ENCODE data around the gene COX6B2.

The COX6B2 gene

DNA sequence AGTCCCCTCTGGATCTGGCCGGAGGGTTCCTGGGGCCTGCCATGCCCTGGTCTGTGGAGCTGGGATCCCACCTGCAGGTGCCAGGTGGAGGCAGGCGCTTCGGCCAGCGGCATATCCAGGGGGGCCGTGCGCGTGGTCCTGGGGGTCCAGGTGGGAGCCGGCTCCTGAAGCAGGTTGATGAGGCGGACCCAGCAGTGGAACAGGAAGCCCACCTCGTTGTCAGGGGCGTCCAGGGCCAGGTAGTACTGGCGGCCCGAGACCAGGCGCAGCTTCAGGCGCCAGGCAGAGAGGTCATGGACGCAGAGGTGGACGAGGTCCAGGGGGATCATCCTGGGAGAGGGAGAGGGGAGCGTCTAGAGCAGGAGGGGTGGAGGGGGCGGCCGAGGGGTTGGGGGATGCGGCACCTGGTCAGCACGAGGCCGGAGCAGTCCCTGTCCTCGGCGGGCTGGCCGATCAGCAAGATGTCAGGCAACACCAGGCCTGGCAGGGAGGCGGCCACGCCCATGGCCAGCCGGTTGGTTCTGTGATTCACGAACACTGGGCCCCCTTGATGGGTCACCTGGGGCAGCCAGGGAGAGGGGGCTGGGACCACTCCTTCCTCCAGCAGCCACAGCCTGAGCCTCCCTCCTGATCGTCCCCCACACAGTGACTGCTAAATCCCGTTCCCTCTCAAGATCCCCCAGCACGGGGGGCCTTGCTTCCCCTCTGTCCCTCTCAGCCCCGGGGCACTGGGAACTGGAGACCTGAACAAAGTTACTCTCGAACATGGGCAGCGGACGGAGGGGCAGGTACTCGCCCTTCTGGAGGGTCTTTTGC lies 7.9 kb upstream of the COX6B2 start:
- DNase-seq (ENCODE audit: low read depth) = no peak

DNA sequence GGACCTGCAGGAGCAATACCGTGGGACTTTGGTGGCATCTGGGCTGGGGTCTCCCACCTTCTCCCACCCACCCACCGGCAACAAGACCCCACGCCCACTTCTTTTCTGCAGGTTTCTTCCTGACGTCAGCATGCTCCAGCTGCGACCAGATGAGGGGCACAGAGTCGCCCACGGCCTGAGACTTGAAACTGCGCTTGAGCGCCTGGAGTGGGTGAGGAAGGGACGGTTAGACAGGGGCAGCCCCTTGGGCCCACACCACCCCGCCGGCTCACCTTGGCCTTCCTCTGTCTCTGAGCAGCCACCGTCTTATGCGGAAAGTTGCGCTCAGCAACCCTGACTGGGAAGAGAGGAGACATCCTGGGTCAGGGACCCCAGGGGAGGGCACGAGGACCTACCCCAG lies 6.4 kb upstream of the COX6B2 start:
- DNase-seq (ENCODE audit: low read depth) = no peak

DNA sequence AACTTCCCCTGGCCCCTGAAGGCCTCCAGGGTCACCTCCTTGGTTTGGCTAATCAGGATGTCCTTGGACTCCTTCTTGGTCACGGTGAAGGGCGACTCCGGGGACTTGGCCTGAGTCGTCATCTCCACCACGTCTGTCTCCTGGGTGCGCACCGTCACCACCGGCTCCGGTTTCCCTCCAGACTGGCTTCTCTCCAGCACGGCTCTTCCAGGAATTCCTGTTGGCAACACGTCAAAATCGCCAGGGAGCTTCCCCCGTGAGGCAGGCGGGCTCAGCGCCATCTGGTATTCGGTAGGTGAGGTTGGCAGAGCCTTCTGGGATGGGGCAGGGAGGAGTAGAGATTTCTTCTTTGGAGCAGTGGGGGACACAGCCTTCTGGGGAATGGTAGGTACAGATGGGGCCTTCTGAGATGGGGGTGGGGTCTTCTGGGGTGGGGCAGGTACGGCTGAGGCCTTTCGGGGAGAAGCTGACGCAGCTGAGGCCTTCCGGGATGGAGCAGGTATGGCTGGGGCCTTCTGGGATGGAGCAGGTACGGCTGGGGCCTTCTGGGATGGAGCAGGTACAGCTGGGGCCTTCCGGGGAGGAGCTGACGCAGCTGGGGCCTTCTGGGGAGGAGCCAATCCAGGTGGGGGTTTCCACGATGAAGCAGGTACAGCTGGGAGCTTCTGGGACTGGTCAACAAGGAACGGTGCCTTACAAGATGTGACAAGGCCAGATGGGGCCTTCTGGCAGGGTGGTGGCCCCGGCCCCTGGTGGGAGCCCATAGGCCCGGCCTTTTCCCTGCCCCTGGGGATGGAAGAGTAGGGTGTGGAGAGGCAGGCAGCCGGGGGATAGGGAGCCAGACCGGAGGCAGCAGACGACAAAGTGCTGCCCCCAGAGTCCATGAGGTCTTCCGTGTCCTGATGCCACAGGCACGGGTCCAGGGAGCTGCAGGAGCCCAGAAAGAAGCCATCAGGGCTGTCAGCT lies 4.7 kb upstream of the COX6B2 start:
- DNase-seq (ENCODE audit: low read depth) = no peak

DNA sequence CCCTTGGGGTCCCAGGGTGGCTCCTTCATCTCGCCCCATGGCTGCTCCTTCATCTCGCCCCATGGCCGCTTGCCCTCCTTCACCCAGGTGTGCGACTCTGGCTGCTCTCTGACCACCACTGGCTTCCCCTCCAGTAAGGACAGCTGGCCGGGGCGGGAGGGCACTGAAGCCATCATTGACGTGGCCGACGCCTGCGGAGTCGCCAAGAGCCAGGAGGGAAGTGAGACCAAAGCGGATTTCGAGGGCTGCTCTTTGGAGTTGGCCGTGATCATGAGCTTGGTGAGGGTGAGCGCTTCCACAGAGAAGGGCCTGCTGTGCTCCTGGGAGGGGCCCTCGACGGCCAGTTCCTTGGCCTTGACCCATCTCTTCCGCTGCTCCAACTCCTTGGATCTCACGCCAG lies 4.0 kb upstream of the COX6B2 start:
- DNase-seq (ENCODE audit: low read depth) = no peak

DNA sequence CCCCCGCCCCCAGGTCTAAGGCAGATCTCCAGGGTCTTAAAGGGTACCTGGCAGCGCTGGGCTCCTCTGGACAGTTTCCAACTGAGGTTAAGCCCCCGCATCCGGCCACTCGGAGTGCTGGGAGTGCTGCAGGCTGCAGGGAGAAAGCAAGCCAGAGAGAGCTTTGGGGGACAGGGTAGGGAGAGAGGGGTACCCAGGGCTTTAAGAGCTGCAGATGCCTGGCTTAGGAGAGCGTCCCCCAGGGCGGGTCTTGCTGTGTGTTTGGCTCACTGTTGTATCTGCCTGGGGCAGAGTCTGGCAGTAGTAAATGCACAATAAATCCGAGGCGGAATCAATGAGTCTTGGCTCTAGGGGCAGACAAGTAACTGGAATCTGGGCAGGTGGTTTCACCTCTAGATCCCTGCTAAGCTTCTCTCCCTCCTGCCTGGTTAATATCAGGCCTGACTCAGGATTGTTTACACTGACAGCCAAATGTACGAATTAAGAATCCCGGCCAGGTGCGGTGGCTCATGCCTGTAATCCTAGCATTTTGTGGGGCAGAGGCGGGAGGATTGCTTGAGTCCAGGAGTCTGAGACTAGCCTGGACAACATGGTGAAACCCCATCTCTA lies 798 bp upstream of the COX6B2 start:
- no peak for DNase-seq (ENCODE audit: low read depth)

DNA sequence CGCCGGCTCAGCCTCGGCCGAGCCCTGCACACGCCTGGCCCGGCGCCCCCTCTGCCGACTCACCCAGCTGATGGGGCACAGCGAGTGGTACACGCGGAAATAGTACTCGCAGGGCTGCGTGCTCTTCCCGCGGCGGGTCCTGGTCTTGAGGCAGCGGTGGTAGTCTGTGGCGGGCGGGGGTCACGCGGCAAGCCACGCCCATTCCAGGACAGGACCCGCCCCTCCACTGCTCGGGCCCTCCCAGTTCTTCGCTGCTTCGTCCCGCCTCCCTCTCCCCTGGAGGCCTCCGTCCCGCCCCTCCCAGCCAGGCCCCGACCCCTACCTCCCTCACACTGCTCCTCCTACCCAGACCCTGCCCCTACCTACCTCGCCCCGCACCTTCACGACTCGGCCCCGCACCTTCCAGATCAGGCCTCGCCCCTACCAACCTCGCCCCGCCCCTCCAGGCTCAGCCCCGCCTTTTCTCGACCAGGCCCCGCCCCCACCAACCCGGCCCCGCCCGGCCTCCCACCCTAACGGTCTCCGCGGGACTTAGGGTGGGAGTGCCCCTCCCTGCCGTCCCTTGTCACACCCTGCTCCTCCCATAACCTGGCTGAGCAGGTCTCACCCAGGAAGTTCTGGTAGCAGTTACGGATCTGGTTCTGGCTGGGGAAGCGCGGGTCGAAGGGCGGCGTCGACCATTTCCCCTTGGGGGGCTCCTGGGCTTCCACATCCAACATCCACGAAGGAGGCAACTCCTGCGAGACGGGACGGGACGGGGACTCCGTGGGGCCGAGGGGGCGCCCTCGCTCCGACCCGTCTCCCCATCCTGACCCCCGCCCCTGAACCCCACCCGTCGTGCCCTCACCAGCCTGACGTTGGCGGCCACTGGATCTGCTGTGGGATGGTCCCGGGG lies 469 bp downstream of the COX6B2 start:
- DNase-seq (ENCODE audit: low read depth) = peak; percentile 45

DNA sequence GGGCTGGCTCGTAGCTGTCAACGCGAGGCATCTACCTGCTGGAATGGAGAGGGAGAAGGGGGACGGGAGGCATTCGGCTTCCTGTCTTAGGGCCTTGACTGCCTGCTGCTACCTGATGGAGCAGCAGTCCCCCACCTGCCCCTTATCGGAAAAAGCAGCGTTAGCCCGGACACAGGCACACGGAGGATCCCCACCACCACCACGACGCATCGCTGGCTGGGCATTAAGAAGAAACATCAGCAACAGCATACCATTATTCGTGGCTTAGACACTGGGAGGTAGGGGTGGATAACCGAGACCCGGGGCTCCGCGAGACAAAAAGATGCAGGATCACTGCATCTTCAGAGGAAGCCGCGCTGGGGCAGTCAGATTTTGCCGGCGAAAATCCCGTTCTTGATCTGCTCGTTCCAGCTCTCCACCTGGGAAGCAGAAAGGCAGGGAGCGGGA lies 1.1 kb downstream of the COX6B2 start:
- DNase-seq (ENCODE audit: low read depth) = no peak

DNA sequence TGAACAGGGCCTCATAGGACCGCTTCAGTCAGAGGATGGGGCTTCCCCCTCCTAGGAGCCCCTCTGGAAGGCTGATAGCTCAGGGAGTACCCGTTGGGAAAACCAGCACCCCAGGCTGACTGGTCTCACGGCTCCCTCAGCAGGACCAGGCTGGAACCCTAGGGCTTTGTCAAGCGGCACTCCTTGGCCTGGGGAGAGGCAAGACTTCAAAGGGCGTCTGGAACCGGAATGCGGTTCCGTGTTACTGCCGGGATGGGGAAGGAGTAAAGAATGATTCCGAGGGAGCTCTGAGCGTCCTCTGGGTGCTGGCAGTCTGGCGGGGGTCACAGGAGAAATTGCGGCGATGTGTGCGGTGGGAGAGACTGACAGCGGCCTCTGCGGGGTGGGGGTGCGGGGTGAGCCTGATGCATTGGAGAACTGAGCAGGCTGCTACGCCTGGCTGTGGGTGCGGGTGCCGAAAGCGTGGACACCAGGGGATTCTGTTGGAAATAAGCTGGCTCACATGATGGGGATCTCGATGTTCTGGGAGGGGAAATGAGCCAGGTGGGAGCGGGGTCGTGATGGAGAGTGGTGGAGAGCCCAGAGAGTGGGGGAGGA lies 1.9 kb downstream of the COX6B2 start:
- DNase-seq (ENCODE audit: low read depth) = no peak

DNA sequence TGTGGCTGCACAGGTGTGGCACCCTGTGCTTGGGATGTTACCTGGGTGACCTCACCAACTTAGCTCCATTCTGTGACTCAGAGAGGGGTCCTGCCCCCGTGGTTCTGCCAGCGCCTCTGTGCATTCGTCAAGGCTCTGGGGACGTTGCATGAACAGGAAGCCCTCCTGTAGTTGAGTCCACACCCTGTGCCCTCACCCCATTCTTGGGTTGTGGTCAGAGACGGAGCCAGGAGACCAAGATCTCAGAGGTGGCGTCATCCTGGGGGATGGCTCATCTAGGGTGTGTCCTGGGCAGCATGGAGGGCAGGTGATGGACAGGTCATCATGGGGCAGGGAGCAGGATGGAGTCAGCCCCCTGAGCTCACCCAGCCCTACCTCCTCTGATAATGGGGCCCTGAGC lies 2.5 kb downstream of the COX6B2 start:
- no peak for DNase-seq (ENCODE audit: low read depth)

DNA sequence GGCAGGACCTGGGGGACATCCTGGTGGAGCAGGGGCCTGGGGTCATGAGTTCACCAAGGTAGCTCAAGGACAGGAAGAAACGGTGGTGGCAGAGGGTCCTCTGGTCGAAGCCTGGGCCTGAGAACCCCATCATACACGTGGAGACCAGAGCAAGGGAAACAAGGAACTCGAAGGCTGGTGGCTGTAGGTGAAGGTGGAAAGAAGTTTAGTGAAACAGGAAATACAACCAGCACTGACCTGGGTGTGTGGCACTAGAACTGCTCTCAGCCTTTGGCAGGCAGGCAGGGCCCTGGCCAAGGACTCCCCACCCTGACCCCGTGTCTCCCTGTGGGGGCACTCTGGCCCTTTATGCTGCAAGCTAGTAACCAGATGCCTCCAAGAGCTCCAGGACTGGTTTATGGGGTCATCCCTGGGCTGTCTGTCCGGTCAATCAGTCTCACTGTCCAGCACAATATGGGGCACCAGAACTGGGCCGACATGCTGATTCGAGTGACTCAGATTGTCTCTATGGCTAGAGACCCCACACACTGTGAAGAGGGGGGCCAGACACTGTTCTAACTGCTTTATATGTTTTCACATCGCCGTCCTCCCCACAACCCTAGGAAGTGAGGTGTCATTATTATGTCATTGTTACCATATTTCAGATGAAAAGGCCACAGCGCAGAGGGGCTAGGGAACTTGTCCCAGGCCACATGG lies 3.8 kb downstream of the COX6B2 start:
- DNase-seq (ENCODE audit: low read depth) = no peak

DNA sequence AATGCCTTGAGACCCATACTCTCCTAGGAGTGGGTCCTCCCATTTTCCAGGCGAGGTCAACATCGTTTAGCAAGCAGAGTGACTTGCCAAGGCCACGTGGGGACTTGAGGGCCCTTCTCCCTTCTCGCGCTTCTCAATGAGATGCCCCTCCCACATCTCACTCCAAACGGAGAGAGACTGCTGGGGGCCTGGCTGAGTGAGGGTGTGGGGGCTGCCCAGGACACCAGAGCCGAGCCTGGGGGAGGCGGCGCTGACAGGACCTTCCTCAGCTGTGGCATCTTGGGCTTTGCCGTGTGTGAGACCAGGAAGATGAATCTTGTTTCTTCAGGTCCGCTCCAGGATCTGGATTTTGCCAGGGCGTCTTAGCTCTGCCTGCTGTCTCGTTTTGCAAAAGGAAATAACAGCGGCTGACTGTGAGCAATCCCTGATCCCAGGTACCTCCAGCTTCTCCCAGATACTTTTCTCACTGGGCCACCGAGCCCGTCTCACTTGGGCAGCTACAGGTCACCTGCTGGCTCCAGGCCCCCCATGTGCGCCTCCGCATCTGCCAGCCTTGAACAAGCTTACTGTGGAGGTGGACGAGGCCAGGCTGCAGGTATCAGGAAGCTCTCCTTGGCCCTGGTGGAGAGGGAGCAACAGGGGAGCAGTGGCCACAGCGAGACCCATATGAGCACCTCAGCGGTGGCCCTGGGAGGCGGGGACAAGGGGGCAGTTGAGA lies 6.0 kb downstream of the COX6B2 start:
- no peak for DNase-seq (ENCODE audit: low read depth)

DNA sequence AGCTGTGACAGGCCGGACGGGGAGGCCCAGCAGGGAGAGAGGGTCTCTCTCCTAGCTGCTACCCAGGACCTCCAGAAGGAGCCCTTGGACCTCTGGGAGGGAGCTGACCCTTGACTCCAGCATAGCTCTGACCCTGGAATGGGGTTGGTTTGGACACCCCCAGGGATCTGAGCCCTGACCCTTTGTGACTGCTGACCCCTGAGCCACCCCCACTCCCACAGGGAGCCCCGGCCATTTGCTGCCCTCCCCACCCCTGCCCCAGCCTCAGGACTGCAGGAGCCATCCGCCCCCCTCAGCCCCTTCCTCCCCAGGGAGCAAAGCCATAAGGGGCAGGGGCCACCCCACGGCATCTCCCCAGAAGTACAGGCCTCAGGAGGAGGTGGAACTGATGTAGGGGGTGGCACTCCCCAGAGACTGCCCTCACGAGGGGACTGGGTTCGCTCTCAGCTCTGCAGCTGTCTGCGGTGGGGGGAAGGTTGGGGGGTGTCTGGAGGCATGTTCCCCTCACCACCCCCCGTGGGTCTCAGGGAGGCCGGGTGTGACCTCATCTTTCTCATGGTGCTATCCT lies 7.0 kb downstream of the COX6B2 start:
- DNase-seq (ENCODE audit: low read depth) = no peak

DNA sequence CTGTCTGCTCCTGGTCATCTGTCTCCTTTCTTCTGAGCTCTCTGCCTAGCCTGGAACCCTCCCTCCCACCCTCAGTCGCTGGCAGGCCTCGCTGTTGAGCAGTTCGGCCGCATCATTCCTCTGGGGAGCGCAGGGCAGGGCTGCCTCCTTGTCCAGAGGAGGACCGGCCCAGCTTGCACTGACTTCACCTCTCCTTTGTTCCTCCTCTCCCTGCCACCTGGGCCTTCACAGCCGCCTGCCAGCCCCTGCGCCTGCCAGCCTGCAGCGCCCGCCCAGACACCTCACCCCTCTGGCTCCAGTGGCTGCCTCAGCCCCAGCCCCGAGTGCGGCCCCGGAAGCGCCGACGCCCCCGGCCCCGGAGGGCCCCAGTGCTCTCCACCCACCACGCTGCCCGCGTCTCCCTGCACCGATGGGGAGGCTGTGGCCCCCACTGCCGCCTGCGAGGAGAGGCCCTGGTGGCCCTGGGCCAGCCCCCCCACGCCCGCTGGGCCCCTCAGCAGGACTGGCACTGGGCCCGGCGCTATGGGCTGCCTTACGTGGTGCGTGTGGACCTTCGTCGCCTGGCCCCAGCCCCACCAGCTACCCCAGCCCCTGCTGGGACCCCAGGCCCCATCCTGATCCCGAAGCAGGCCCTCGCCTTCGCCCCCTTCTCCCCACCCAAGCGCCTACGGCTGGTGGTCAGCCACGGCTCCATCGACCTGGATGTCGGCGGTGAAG lies 7.6 kb downstream of the COX6B2 start:
- no peak for DNase-seq (ENCODE audit: low read depth)

DNA sequence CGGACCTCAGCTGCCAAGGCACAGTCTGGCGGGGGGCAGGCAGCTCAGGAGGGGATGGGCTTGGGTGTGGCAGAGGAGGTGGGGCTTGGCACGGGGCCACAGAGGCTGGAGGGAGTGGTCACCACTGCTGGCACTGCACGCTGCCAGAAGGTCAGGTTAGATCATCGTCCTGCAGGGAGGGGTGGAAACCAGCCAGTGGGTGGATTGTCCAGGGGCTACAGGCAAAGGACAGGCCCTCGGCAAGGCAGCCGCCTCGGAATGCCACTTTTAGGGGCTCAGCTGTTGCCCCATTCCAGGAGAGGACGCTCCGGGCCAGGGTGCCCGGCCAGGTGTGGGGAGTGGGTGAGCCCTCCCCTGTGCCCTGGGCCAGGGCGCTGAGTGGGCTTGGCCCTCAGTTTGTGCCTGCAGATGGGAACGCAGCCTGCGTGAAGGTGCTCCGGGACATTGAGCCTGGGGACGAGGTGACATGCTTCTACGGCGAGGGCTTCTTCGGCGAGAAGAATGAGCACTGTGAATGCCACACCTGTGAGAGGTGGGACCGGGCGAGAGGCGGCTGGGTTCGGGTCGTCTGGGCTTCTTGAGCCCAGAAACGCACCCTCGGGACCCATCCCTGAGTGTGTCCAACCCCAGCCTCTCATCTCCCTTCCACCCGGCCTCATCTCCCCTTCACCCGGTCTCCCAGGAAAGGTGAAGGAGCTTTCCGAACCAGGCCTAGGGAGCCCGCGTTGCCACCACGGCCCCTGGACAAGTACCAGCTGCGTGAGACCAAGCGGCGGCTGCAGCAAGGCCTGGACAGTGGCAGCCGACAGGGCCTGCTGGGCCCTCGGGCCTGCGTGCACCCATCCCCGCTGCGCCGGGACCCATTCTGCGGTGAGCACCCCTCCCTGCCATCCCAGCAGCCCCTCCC lies 8.4 kb downstream of the COX6B2 start:
- DNase-seq (ENCODE audit: low read depth) = no peak

DNA sequence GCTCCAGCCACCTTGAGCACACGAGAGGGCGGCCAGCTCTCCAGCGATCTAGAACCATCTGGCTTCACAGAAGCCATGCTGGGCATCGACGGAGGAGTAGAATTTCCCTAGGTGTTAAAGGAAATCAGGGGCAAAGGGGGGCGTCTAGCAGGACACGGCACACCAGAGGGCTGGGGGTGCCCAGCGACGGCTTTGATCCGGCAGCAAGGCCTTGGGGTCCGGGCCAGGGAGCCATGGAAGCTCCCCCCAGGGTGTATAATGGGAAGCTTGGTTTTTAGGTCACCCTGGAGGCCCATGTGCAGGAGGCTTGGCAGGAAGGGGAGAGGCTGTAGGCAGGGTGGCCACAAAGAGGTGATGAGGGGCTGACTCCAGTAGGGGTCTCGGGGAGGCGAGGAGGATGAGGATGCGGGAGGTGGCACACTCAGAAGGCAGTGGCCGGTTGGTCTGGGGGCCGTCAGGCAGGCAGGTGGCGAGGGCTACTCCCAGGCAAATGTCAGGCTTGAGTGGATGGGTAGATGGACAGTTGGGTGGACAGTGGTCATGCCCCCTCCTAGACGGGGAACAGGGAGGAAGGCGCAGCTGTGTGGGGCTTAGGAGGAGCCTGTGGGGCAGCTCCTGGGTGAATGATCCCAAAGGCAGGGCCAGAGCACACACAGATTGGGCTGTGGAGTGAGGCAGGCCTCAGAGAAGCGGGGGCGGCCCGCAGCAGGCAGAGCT lies 9.3 kb downstream of the COX6B2 start:
- no peak for DNase-seq (ENCODE audit: low read depth)

DNA sequence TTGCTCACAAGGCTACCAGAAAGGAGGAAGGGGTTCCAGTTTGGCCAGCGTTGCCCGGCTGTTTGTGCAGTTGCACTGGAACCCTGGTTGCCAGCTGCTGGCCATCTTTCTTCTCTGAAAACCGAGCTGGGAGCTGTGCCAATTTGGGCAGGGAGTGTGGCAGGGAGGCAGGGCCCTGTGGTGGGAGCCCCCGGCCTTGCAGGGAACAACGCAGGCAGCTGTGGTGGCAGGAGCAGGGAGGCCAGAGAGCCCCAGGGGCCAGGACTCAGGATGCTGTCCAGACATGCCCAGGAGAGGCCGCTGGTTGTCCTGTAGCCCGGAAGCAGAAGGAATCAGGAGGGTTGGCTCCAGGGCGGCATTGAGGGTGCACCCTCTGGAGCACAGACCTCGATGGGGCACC lies 10.1 kb downstream of the COX6B2 start:
- DNase-seq (ENCODE audit: low read depth) = no peak
